NB4 (cell line): ENCODE measurements around the gene MSI2.

ENCODE experiments used
- CTCF ChIP-seq: IDR thresholded peaks from one replicate; pipeline ENCODE4 v1.5.1; 2012; ENCODE audit warnings: low read depth, low read length
- MAX ChIP-seq: IDR thresholded peaks from 2 replicates; pipeline ENCODE4 v1.6.1; 2011; ENCODE audit warnings: low read depth, low read length
- POLR2A ChIP-seq: IDR thresholded peaks from 2 replicates; pipeline ENCODE4 v1.6.1; 2011; ENCODE audit warnings: mild to moderate bottlenecking; ENCODE audit not compliant: insufficient read length; ENCODE audit errors: extremely low read depth

GRCh38 chr17:57498443-57498842 is 242.1 kb downstream of the MSI2 start:
- TF ChIP-seq CTCF (no peak), POLR2A (no peak), MAX (no peak)
